Neural progenitor cell (in vitro differentiated cells): ENCODE results near the gene MUSTN1.

Experiments
- EZH2 ChIP-seq: fragments of 200-600 bp; sonication (generic); IDR thresholded peaks from 2 replicates; pipeline ENCODE4 v1.6.1; 2017; ENCODE audit warnings: antibody characterized with exemption, mild to moderate bottlenecking, moderate library complexity
- TF ChIP-seq, protein P1 (sequence below): fragments of 200-600 bp; sonication (generic); IDR thresholded peaks from 2 replicates; pipeline ENCODE4 v1.5.1; 2017; ENCODE audit warnings: antibody characterized with exemption, mild to moderate bottlenecking

DNA sequence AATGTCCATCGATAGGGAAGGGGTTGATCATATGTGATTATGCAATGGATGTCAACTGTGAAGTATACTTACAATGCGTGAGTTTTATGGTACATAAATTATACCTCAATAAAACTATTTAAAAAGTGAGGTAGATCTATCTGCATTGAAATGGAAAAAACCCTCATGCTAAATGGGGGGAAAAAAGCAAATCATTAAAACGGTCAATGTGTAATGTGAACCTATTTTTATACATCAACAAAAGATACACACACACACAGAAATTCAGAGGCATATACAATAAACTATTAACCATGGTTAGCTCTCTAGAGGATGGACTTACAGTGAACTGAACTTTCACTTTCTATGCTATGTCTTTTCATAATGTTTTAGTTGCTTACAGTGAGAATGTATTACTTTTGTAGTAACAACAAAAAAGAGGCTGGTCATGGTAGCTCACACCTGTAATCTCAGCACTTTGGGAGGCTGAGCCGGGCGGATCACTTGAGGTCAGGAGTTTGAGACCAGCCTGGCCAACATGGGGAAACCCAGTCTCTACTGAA, 39.4 kb upstream of the MUSTN1 start:
- TF ChIP-seq EZH2 = no peak
- TF ChIP-seq, protein P1, sequence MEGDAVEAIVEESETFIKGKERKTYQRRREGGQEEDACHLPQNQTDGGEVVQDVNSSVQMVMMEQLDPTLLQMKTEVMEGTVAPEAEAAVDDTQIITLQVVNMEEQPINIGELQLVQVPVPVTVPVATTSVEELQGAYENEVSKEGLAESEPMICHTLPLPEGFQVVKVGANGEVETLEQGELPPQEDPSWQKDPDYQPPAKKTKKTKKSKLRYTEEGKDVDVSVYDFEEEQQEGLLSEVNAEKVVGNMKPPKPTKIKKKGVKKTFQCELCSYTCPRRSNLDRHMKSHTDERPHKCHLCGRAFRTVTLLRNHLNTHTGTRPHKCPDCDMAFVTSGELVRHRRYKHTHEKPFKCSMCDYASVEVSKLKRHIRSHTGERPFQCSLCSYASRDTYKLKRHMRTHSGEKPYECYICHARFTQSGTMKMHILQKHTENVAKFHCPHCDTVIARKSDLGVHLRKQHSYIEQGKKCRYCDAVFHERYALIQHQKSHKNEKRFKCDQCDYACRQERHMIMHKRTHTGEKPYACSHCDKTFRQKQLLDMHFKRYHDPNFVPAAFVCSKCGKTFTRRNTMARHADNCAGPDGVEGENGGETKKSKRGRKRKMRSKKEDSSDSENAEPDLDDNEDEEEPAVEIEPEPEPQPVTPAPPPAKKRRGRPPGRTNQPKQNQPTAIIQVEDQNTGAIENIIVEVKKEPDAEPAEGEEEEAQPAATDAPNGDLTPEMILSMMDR = no peak
